ENCODE data around the gene ABCC1. TPM values are rescaled to one million over a fixed set of nuclear protein-coding genes. Genes with fewer than 3 reads are reported as not detected.
A peak's percentile ranks its signal among the peaks of the same experiment; 100 is the strongest.

ABCC1 gene
- total RNA-seq, 2 donors from 2014 or later: 26.2 to 27.8 TPM

DNA sequence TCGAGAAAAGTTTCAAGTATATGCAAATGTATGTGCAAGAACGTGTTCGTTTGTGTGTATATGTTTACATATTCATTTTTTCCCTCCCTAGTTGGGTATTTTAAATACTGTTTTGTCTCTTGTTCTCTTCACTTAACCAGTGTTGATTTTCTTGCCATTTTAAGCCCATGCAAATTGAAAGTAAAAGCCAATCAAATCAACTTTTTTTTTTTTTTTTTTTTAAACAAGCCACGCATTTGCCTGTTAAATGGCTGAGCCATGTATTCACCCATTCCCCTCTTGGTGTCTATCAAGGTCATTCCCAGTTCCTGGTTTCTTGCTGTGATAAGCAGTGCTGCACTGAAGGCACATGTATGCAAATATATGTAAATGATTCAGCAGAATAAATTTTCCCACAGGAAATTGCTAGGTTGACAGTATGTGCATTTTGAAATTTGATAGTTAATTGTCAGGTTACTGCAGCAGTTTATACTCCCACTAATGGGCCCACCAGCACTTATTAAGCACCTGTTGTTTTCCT, 12.2 kb downstream of the ABCC1 start:
- intact Hi-C loops (cut with DNase I): no loop called here
- DNase-seq (ENCODE audit: low spot score): no peak

DNA sequence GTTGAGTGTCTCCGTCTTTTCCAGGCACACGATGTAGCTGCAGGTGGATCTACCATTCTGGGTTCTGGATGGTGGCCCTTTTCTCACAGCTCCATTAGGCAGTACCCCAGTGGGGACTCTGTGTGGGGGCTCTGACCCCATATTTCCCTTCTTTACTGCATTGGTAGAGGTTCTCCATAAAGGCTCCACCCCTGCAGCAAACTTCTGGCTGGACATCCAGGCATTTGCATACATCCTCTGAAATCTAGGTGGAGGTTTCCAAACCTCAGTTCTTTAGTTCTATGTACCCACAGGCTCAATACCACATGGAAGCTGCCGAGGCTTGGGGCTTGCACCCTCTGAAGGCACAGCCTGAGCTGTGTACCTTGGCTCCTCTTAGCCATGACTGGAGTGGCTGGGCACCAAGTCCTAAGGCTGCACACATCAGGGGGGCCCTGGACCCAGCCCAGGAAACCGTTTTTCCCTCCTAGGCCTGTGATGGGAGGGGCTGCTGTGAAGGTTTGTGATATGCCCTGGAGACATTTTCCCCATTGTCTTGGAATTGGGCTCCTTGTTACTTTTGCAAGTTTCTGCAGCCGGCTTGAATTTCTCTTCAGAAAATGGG, 14.0 kb downstream of the ABCC1 start:
- intact Hi-C loops (cut with DNase I): no loop called here
- DNase-seq (ENCODE audit: low spot score): no peak

DNA sequence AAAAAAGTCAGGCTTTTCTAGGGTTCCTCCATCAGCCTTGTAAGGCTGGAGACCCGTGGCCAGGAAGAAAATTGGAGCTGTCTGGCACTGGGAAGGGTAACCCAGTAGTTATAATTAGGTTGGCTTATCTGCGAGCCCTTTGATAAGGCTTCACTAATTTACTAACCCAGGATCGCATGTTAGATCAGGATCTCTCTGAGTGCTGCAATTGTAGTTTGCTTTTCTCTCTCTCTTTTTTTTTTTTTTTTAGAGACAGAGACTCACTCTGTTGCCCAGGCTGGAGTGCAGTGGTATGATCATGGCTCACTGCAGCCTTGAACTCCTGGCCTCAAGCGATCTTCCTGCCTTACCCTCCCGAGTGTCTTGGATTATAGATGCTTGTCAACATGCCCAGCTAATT, 17.0 kb downstream of the ABCC1 start:
- intact Hi-C loops (cut with DNase I): no loop called here
- no peak for DNase-seq (ENCODE audit: low spot score)

DNA sequence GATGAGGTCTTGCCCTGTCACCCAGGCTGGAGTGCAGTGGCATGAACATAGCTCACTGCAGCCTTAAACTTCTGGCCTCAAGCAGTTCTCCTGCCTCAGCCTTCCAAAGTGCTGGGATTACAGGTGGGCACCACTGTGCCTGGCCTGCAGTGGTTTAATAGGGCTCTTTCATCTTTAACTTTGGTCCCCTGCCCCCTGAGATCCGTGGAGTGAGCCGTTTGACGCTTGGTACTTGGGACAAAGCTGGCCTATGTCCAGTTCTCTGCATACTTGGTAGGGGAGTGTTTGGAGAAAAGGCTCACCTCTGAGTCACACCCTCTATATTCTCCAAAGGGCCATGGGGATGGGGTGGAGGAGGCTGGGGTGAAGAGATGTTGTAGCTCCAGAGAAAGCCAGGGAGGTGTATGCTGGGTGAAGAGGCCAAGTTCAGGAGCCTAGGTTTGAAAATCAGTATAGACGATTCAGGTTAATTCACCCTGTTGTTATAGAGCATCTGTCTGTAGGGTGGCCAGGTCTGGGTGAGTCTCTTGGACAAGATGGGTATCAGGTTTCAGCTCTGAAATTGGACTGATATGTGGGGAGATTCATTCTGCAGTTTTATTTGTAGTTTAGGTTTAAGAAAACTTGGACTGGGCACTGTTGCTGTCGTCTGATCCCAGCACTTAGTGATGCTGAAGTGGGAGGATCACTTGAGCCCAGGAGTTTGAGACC, 17.6 kb downstream of the ABCC1 start:
- intact Hi-C loops (cut with DNase I): no loop called here
- no peak for DNase-seq (ENCODE audit: low spot score)

DNA sequence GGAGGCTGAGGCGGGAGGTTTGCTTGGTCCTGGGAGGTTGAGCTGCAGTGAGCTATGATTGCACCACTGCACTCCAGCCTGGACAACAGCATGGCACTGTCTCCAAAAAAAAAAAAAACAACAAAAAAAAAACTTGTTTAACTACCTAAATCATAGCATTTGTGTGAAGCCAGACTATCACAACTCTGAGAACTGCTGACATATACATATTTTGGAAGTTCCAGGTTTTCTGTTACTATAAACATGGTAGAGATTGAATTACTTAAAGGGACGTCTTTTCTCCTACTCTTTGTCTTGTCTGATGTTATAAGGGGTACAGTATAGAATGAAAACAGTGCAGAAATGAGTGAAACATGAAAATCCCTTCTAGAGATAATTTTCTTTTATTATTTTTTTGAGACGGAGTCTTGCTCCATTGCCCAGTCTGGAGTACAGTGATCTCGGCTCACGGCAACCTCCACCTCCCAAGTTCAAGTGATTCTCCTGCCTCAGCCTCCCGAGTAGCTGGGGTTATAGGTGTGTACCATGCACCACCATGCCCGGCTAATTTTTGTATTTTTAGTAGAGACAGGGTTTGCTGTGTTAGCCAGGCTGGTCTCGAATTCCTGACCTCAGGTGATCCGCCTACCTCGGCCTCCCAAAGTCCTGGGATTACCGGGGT, 18.4 kb downstream of the ABCC1 start:
- intact Hi-C loops (cut with DNase I): no loop called here
- DNase-seq (ENCODE audit: low spot score): no peak

DNA sequence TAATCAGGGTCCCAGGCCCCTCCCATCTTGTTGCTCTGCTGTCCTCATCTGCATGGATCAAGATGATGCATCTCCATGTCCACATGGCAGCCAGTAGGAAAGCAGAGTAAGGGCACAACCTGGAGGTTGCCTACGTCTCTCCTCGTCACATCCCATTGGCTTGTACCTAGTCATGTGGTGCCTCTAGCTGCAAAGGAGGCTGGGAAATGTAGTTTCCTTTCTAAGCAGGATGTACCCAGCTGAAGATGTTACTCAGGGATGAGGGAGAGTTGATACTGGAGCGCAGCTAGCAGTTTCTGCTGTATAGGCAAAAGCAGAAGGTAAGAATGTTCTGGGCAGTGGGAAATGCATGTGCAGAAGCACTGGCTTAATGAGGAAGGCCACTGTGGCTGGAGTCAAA, 20.8 kb downstream of the ABCC1 start:
- DNase-seq (ENCODE audit: low spot score): no peak
- intact Hi-C loops (cut with DNase I): loop anchor here in 1 of 2 donors (10.0 kb wide), 1 partner anchor 1735 kb away; no protein-coding TSS in a partner anchor

DNA sequence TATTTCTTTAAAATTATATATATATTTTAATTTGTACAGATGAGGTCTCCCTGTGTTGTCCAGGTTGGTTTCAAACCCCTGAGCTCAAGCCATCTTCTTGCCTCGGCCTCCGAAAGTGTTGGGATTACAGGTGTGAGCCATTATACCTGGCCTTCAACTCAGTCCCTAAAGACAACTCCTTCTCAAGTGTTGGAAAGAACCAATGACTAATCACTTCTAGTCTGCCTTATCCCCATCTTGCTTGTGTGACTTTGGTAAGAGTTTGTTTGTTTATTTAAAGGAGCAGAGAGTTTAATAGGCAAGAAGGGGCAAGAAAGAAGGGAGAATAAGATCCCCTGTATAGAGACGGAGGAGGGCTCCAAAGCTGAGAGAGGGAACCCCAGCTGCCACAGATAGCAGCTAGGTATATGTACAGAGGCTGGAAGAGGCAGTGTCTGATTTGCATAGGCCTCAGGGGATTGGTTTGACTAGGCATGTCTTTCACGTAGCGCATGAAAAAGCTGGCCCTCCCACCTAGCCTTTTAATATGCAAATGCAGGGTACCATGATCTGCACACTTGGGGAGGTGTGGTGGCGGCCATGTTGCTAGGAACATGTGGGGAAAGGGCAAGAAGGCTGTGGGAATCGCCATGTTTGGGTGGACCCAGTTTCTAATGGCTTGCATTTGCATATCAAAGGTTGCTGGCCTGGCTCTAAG, 21.5 kb downstream of the ABCC1 start:
- DNase-seq (ENCODE audit: low spot score): no peak

DNA sequence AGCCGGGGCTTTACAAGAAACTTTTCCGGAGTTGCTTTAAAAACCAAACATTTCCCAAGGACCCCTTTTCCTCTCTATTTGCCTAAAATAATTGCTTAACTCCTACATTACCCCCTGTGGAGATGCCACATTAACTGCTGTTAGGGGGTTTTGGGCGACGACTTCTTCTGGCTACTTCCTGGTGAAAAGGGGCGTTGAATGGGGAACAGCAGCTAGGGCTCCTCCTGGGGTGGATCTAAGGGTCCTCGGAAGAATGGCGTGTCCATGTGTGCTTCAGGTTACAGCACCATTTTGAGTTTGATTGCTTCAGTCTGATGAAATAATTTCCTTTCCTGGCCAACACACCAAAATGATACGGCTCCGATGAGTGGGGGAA, 22.0 kb downstream of the ABCC1 start:
- intact Hi-C loops (cut with DNase I): loop anchor here in 1 of 2 donors (10.0 kb wide), 1 partner anchor 1737 kb away; no protein-coding TSS in a partner anchor
- DNase-seq (ENCODE audit: low spot score): no peak

More for the DNA sequence above, 21.5 kb downstream of the ABCC1 start:
- intact Hi-C loops (cut with DNase I): loop anchor here in 1 of 2 donors (10.0 kb wide), 1 partner anchor 1736 kb away; no protein-coding TSS in a partner anchor

DNA sequence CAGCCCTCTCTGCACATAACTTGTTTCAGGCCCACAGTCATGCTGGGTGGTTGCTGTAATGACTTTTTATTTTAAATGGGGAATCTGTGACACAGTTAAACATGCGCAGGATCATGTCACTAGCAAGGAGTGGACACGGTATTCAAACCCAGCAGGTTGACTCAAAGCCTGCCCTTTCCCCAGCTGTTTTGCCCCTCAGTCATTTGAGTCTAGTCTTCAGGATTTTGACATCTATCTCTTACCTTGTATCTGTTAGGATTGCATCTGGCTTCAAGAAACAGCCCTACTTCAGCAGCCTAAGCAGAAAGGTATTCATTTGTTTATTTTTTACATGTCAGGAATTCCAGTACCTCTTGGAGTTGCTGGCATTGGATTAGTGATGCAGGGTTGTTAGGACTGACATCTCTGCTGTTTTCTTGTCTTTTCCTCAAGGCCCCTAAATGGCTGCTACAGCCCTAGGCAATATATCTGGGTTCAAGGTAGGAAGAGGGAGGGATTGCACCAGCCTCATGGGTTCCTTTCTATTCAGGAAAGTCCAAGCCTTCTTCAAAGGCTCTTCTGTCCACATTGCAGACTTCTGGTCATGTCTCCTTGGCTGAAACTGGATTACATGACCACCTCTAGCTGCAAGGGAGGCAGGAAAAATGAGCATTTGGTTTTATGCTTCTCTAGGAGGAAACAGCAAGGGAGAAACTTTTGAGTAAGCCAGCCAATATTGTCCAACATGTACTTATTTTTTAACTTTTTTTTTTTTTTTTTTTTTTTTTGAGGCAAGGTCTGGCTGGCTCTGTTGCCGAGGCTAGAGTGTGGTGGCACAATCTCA, 22.8 kb downstream of the ABCC1 start:
- no peak for DNase-seq (ENCODE audit: low spot score)
- intact Hi-C loops (cut with DNase I): loop anchor here in 1 of 2 donors (10.0 kb wide), 1 partner anchor 1737 kb away; no protein-coding TSS in a partner anchor

DNA sequence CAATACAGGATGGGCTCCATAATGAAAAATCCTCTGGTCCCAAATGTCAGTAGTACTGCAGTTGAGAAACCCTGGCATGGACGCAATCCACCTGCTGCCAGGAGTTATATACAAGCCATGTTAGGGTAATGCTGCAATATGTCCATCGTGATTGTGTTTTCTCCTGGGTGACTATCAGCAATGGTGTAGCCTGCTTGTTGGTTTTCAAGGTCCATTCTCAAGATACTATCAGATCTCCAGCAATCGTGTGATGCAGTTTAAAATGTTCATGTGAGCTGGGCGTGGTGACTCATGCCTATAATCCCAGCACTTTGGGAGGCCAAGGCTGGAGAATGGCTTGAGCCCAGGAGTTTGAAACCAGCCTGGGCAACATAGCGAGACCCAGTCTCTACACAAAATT, 24.0 kb downstream of the ABCC1 start:
- intact Hi-C loops (cut with DNase I): loop anchor here in 1 of 2 donors (10.0 kb wide), 1 partner anchor 1739 kb away; no protein-coding TSS in a partner anchor
- DNase-seq (ENCODE audit: low spot score): no peak

DNA sequence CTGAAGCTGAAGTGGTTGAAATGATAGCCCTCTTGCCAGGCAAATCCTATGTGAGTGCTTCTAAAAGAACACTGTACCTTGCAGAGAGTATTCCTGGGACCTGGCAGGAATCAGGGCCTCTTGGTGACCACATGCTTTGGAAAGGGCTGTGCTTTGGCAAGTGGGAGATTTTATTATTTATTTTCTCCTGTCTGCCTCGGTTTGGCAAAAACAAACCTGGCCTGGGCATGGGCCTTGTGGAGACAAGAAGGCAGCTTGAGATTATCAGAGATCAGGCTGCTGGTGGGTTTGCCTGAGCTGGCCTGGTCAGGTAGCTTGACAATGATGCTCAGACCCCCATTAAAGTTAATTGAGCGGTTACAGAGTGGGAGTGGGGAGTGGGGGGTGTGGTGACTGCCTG, 24.6 kb downstream of the ABCC1 start:
- intact Hi-C loops (cut with DNase I): loop anchor here in 1 of 2 donors (10.0 kb wide), 1 partner anchor 1739 kb away; no protein-coding TSS in a partner anchor
- no peak for DNase-seq (ENCODE audit: low spot score)

DNA sequence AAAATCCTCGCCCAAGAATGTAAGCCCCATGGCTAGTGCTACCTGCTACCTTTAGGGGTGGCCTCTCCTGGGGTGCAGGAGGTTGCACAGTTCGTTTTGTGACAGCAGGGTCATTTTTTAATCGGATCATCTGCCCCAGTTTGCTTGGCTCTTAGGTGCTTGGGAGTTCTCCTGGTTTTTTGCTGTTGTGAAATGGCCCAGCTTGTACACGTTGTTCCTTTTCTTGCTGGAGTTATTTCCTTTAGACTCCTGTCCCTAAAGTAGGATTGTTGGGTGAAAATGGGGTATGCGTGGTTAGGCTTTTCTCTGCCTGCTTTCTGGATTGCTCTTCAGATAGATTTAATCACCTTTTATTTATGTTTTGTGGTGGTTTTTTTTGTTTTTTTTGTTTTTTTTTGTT, 25.8 kb downstream of the ABCC1 start:
- DNase-seq (ENCODE audit: low spot score): no peak
- intact Hi-C loops (cut with DNase I): loop anchor here in 1 of 2 donors (10.0 kb wide), 1 partner anchor 1740 kb away; no protein-coding TSS in a partner anchor

DNA sequence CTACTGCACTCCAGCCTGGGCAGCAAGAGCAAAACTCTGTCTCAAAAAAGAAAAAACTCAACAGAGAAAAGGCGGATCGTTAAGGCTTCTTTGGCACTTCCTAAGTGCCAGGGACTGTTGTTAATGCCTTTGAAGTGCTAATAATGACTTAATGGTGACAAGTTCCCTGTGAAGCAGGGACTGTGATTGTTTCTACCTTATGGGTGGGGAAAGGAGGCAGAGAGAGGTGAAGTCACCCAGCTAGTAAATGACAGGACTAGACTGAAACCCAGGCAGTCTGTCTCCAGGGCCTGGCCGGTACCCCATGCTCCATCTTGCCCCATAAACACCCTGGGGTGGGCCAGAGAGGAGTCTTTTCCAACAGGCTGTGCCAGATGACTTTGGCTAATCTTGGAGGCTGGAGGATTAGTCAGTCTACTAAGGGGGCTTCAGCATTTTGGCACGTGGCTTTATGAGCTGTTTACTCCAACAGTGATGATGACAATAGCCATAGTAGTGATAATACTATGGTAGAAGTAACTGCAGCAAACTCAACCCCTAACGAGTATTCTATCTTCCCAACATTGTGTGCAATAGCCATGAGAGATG, 26.9 kb downstream of the ABCC1 start:
- intact Hi-C loops (cut with DNase I): loop anchor here in 1 of 2 donors (10.0 kb wide), 1 partner anchor 1742 kb away; no protein-coding TSS in a partner anchor
- no peak for DNase-seq (ENCODE audit: low spot score)

DNA sequence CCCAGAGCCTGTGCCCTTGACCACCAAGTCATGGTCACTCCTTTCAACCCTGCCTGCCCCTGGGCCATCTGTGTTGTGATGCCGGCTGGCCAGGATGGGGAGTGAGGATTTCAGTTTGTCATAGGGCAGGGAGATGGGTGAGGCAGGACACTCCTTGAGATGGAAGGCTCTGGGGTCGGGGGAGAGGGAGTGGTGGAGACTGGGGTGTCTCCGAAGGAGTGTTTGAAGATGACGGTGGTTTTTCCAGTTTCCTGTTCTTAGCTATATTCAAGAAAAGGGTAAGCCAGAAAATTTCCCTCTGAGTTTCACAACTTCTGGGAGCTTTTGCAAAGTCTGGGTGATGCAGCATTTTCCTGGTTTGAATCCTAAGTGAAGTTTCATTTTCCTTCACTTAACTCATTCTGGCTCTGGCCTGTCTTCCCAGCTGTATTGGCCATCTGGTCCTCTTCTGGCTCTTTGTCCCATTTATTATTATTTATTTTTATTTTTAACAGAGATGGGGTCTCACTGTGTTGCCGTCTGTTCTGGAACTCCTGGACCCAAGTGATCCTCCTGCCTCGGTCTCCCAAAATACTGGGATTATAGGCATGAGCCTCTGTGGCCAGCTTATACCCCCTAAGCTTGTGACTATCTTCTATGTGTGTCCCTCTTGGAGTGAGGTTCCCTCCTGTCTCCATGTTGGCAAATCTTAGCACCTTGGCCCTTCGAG, 27.7 kb downstream of the ABCC1 start:
- DNase-seq (ENCODE audit: low spot score): peak; percentile 86
- intact Hi-C loops (cut with DNase I): loop anchor here in 1 of 2 donors (10.0 kb wide), 1 partner anchor 1742 kb away; no protein-coding TSS in a partner anchor

DNA sequence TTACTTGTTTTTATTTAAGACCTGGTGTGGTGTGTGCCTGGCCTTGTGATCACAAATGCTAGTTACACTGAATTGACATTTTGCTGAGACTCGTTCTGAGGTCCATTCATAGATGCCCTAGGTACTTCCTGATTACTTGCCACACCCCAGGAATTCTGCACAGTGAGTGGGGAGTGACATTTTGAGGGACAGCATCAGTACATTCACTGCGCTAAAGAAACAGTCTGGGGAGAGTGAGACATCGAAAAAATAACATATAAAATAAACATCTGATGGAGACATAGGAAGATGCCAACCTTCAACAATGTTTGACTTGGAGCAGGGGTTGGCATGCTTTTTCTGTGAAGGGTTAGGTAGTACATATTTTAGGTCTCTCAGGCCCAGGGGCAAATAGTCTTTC, 30.4 kb downstream of the ABCC1 start:
- DNase-seq (ENCODE audit: low spot score): no peak
- intact Hi-C loops (cut with DNase I): loop anchor here in 1 of 2 donors (10.0 kb wide), 1 partner anchor 1745 kb away; no protein-coding TSS in a partner anchor

DNA sequence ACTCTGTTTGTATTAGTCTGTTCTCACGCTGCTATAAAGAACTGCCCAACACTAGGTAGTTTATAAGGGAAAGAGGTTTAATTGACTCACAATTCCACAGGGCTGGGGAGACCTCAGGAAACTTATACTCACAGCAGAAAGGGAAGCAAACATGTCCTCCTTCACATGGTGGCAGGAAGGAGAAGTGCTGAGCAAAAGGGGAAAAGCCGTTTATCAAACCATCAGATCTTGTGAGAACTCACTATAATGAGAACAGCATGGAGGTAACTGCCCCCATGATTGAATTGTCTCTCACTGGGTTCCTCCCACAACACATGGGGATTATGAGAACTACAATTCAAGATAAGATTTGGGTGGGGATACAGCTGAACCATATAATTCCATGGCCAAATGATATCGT, 30.9 kb downstream of the ABCC1 start:
- no peak for DNase-seq (ENCODE audit: low spot score)
- intact Hi-C loops (cut with DNase I): no loop called here

DNA sequence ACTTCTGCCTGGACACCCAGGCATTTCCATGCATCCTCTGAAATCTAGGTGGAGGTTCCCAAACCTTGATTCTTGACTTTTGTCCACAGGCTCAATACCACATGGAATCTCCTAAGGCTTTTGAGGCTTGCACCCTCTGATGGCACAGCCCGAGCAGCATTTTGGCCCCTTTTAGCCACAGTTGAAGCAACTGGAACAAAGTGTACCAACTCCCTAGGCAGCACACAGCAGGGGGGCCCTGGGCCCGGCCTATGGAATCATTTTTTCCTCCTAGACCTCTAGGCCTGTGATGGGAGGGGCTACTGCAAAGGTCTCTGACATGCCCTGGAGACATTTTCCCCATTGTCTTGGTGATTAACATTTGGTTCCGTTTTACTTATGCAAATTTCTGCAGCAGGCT, 32.0 kb downstream of the ABCC1 start:
- intact Hi-C loops (cut with DNase I): no loop called here
- DNase-seq (ENCODE audit: low spot score): peak; percentile 35
